Measurements from ENCODE around the gene POLN. TPM values are rescaled to one million over a fixed set of nuclear protein-coding genes. Genes with fewer than 3 reads are reported as not detected.

The POLN gene
- total RNA-seq, 2 experiments from 2014 or later: 4.0 to 4.4 TPM

DNA sequence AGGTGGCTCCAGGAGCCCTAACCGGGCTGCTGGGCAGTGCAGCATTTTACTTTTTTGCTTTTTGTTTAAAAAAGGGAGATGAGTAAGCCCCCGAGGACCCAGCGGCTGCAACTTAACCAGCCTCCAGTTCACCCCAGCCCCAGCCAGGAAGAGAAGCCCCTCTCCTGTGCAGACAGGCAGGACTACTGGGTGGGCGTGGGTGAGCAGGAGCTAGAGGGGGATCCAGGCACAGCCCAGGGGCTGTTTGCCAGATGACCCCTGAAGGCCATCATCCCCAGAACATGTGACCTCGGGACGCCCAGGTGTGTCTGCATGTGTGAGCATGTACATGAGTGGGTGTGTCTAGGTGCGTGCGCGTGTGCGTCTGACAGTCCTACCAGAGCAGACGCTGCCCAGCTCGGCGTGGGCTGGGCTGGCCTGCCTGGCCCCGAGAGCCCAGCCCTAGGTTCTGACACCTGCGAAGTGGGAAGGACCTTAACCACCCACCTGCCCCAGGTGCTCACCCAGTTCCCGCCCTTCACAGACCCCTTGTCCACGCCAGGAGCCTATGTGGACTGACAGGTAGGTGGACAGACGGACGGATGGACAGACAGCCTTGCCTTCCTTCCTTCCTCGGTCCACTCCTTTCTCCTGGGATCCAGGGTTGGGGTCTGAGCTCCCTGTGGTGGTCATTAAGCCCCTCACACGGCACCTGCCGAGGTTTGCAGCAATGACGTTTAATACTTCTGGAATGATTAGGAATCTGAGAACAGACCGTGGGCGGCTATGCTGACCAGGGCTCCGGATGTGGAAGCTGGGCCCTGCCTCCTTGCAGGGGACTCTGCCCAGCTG, 7.8 kb upstream of the POLN start:
- DNase-seq (ENCODE audit: low spot score): no peak
- H4K20me1 ChIP-seq (ENCODE audit: insufficient read depth, low read length): no peaks in the 10 kb centered on the region

DNA sequence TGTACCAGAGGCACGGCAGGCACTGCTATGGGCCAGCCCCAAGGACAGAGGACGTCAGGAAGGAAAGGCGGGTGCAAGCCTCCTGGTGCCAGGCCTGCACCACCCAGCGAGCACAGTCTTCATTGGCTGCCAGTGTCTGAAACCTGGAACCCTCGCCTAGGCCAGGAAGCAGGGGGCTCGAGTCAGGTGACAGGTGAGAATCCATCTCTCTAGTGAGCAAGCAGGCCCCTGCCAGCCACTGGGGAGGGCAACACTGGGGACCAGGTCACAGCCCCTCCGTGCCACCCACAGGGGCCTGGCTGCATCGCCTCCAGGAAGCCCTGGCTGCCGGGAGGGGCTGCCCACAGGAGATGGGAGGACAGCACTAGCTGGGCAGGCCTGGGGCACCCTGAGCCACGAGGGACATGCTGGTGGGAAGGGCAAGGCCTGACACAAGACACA, 6.9 kb upstream of the POLN start:
- TF ChIP-seq EZH2phosphoT487 (IDR thresholded peaks at IDR 0.05; ENCODE audit: borderline replicate concordance, low read depth, low read length) (no peak), CTCF (conservative IDR thresholded peaks at IDR 0.05; ENCODE audit: low read length) (no peak)
- ChIA-PET CTCF (ENCODE audit: unreplicated experiment) (no interaction called here), POLR2A (no interaction called here)
- Histone ChIP-seq H2AFZ (ENCODE audit: low read length) (no peak overlapping the region), H4K20me1 (ENCODE audit: insufficient read depth, low read length) (no peaks in the 10 kb centered on the region), H3K4me2 (ENCODE audit: low read length) (no peak overlapping the region), H3K27ac (ENCODE audit: low read depth, low read length, poor library complexity, severe bottlenecking) (no peak overlapping the region), H3K79me2 (ENCODE audit: insufficient read depth, low read depth, low read length) (no peaks in the 10 kb centered on the region), H3K9me3 (ENCODE audit: low read length) (no peaks in the 10 kb centered on the region), H3K4me1 (ENCODE audit: insufficient read depth, low read length, poor library complexity, severe bottlenecking) (peaks cover 6% of the 10 kb centered on the region), H3K9me2 (ENCODE audit: insufficient read depth, low read length) (no peaks in the 10 kb centered on the region), H3K36me3 (ENCODE audit: insufficient read depth, low read length) (no peaks in the 10 kb centered on the region), H3K4me3 (ENCODE audit: low read depth, low read length, poor library complexity, severe bottlenecking) (no peak overlapping the region)
- BruUV-seq (replicated peaks): no TSS peak
- intact Hi-C loops (cut with micrococcal nuclease; ENCODE audit: unreplicated experiment): no loop called here
- no peak for DNase-seq (ENCODE audit: low spot score)

More for the DNA sequence above, 7.8 kb upstream of the POLN start:
- no peak overlapping the region for H3K27ac ChIP-seq (ENCODE audit: low read depth, low read length, poor library complexity, severe bottlenecking)
- no peak overlapping the region for H2AFZ ChIP-seq (ENCODE audit: low read length)
- no peak overlapping the region for H3K4me3 ChIP-seq (ENCODE audit: low read depth, low read length, poor library complexity, severe bottlenecking)
- H3K4me2 ChIP-seq (ENCODE audit: low read length): no peak overlapping the region
- no peaks in the 10 kb centered on the region for H3K4me1 ChIP-seq (ENCODE audit: insufficient read depth, low read length, poor library complexity, severe bottlenecking)
- ChIA-PET POLR2A (no interaction called here), CTCF (ENCODE audit: unreplicated experiment) (no interaction called here)
- H3K79me2 ChIP-seq (ENCODE audit: insufficient read depth, low read depth, low read length): no peaks in the 10 kb centered on the region
- no peaks in the 10 kb centered on the region for H3K9me2 ChIP-seq (ENCODE audit: insufficient read depth, low read length)
- no peak for TF ChIP-seq CTCF (conservative IDR thresholded peaks at IDR 0.05; ENCODE audit: low read length)
- no peak for TF ChIP-seq EZH2phosphoT487 (IDR thresholded peaks at IDR 0.05; ENCODE audit: borderline replicate concordance, low read depth, low read length)
- no TSS peak for BruUV-seq (replicated peaks)
- intact Hi-C loops (cut with micrococcal nuclease; ENCODE audit: unreplicated experiment): no loop called here
- H3K36me3 ChIP-seq (ENCODE audit: insufficient read depth, low read length): no peaks in the 10 kb centered on the region
- H3K9me3 ChIP-seq (ENCODE audit: low read length): no peaks in the 10 kb centered on the region

- Histone ChIP-seq H3K9me3 (ENCODE audit: low read length) (no peaks in the 10 kb centered on the region), H4K20me1 (ENCODE audit: insufficient read depth, low read length) (no peaks in the 10 kb centered on the region), H3K4me2 (ENCODE audit: low read length) (no peak overlapping the region), H3K27ac (ENCODE audit: low read depth, low read length, poor library complexity, severe bottlenecking) (no peak overlapping the region), H3K4me3 (ENCODE audit: low read depth, low read length, poor library complexity, severe bottlenecking) (no peak overlapping the region), H3K36me3 (ENCODE audit: insufficient read depth, low read length) (no peaks in the 10 kb centered on the region), H3K9me2 (ENCODE audit: insufficient read depth, low read length) (no peaks in the 10 kb centered on the region), H2AFZ (ENCODE audit: low read length) (no peak overlapping the region), H3K79me2 (ENCODE audit: insufficient read depth, low read depth, low read length) (no peaks in the 10 kb centered on the region), H3K4me1 (ENCODE audit: insufficient read depth, low read length, poor library complexity, severe bottlenecking) (peaks cover 12% of the 10 kb centered on the region)
- ChIA-PET POLR2A (no interaction called here), CTCF (ENCODE audit: unreplicated experiment) (no interaction called here)
- no peak for TF ChIP-seq EZH2phosphoT487 (IDR thresholded peaks at IDR 0.05; ENCODE audit: borderline replicate concordance, low read depth, low read length)
- TF ChIP-seq CTCF (conservative IDR thresholded peaks at IDR 0.05; ENCODE audit: low read length): no peak
- intact Hi-C loops (cut with micrococcal nuclease; ENCODE audit: unreplicated experiment): no loop called here
- DNase-seq (ENCODE audit: low spot score): no peak
- no TSS peak for BruUV-seq (replicated peaks)
These were observed 6.3 kb upstream of the POLN start for GRCh38 chr4:2248044-2248780.

Data from OCI-LY7 (cell line).